K562 (cell line): ENCODE results near the gene GARNL3. TPM values are rescaled to one million over a fixed set of nuclear protein-coding genes. Genes with fewer than 3 reads are reported as not detected.

Experiments used
- ATAC-seq: fragments of 200-7000 bp; cut with Tn5 transposase; 3 replicates; pipeline ENCODE4 v1.9.1; 2020; ENCODE audit warnings: moderate library complexity
- BruUV-seq: library from RNA; stranded (reverse); fragments of 400-500 nt; replicated peaks from 2 replicates; lab custom pipeline; 2021; lab: Mats Ljungman, UMichigan
- CTCF ChIA-PET: fragments of 300-600 bp; formaldehyde crosslinking; extraction: SDS; loops from one replicate; lab custom pipeline; 2021; ENCODE audit warnings: low intra/inter-chr PET ratio; lab: Yijun Ruan, JAX
- POLR2A ChIA-PET: fragments of 300-600, 350-650 bp; sonication (Branson Sonifier 250); formaldehyde crosslinking; extraction: SDS; loops from one replicate; lab custom pipeline; 2021; ENCODE audit warnings: antibody characterized with exemption, inconsistent platforms; lab: Yijun Ruan, JAX
- DNase-seq, 4 experiments: peaks; one replicate each; pipeline versions ENCODE4 v3.0.0 to v3.0.0-alpha.2; 2011 to 2018; ENCODE audit warnings: low spot score in 3 of 4, mixed read lengths in 3 of 4; ENCODE audit errors: extremely low read depth in 1 of 4
- FAIRE-seq: peaks from 2 replicates; lab custom pipeline; 2011; peaks lifted over from hg19 to GRCh38; lab: Jason Lieb, UNC
- H2AFZ ChIP-seq: 2 replicates; pipeline ENCODE4 v1.6.0; 2011; ENCODE audit warnings: low read depth, low read length, control low read depth, inconsistent platforms
- H3K27ac ChIP-seq: fragments of 200-600 bp; 3 replicates; pipeline ENCODE4 v1.8.0; 2011; ENCODE audit warnings: low read depth, mild to moderate bottlenecking, control low read depth, inconsistent platforms, low read length, moderate library complexity, mixed read lengths; ENCODE audit errors: extremely low read depth
- H3K27me3 ChIP-seq, 2 experiments: fragments of 300-600 bp in 1 of 2; 2 replicates in 1 of 2; 3 replicates in 1 of 2; pipeline versions ENCODE4 v1.6.0 to v1.8.0; 2011; ENCODE audit warnings: inconsistent platforms in 2 of 2, low read length in 2 of 2, mild to moderate bottlenecking in 1 of 2, mixed read lengths in 1 of 2, moderate library complexity in 1 of 2; ENCODE audit not compliant: control insufficient read depth in 2 of 2, insufficient read depth in 2 of 2
- H3K36me3 ChIP-seq: fragments of 300-600 bp; 3 replicates; pipeline ENCODE4 v1.8.0; 2011; ENCODE audit warnings: mild to moderate bottlenecking, low read length, inconsistent platforms; ENCODE audit not compliant: control insufficient read depth, insufficient read depth
- H3K4me1 ChIP-seq, 2 experiments: fragments of 200-600 bp in 1 of 2; replicated peaks in 1 of 2; 2 replicates in 1 of 2; 3 replicates in 1 of 2; pipeline versions ENCODE4 v1.5.1 to v1.8.0; 2011; ENCODE audit warnings: inconsistent platforms in 2 of 2, low read length in 2 of 2, mild to moderate bottlenecking in 1 of 2, mixed read lengths in 1 of 2, moderate library complexity in 1 of 2; ENCODE audit not compliant: control insufficient read depth in 2 of 2, insufficient read depth in 2 of 2
- H3K4me2 ChIP-seq: 2 replicates; pipeline ENCODE4 v1.6.1; 2011; ENCODE audit warnings: low read length, control low read depth, inconsistent platforms, mixed read lengths; ENCODE audit not compliant: insufficient read depth
- H3K4me3 ChIP-seq: fragments of 200-600 bp; sonication (generic), shearing (Covaris generic); 2 replicates; pipeline ENCODE4 v1.5.1; 2016; ENCODE audit warnings: control low read depth, inconsistent platforms
- H3K79me2 ChIP-seq: fragments of 200-600 bp; 3 replicates; pipeline ENCODE4 v1.8.0; 2011; ENCODE audit warnings: low read length, inconsistent platforms; ENCODE audit not compliant: control insufficient read depth, insufficient read depth
- H3K9ac ChIP-seq, 2 experiments: 2 replicates each; pipeline versions ENCODE4 v1.6.0 to v1.6.1; 2011; ENCODE audit warnings: low read depth in 2 of 2, low read length in 2 of 2, control low read depth in 1 of 2, inconsistent platforms in 1 of 2, mild to moderate bottlenecking in 1 of 2, mixed read lengths in 1 of 2; ENCODE audit not compliant: insufficient read depth in 1 of 2
- H3K9me1 ChIP-seq: one replicate; pipeline ENCODE4 v1.6.0; 2011; ENCODE audit warnings: inconsistent platforms, mild to moderate bottlenecking, low read length, moderate library complexity; ENCODE audit not compliant: control insufficient read depth, insufficient read depth
- H3K9me3 ChIP-seq: replicated peaks from 2 replicates; pipeline ENCODE4 v1.5.1; 2011; ENCODE audit warnings: low read depth, low read length, inconsistent platforms; ENCODE audit not compliant: control insufficient read depth, insufficient read depth
- H4K20me1 ChIP-seq: replicated peaks from 2 replicates; pipeline ENCODE4 v1.6.1; 2011; ENCODE audit warnings: low read length, inconsistent platforms, mixed read lengths; ENCODE audit not compliant: control insufficient read depth, insufficient read depth
- DLX4 ChIP-seq: fragments of 250-450 bp; sonication (Bioruptor Pico); IDR thresholded peaks from 2 replicates; pipeline ENCODE4 v1.6.1; 2021; ENCODE audit warnings: mild to moderate bottlenecking
- ETV6 ChIP-seq, 3 experiments: fragments of 150-350 bp in 1 of 3; sonication (generic) in 1 of 3; formaldehyde crosslinking in 1 of 3; IDR thresholded peaks; 2 replicates each; pipeline versions ENCODE4 v1.6.1 to v1.8.0; 2014 to 2022; ENCODE audit warnings: borderline replicate concordance in 2 of 3, low read depth in 2 of 3, antibody characterized with exemption in 1 of 3, low read length in 1 of 3, mild to moderate bottlenecking in 1 of 3, missing genetic modification reagents in 1 of 3
- KDM4B ChIP-seq, 2 experiments: fragments of 450-650 bp in 1 of 2; sonication (generic) in 1 of 2; IDR thresholded peaks; 2 replicates each; pipeline ENCODE4 v1.6.1; 2016 to 2017; ENCODE audit warnings: borderline replicate concordance in 2 of 2, antibody characterized with exemption in 1 of 2, low read depth in 1 of 2, mild to moderate bottlenecking in 1 of 2
- NCOA6 ChIP-seq: fragments of 450-650 bp; IDR thresholded peaks from 2 replicates; pipeline ENCODE4 v1.6.1; 2017; ENCODE audit warnings: mild to moderate bottlenecking
- RAD21 ChIP-seq, 2 experiments: fragments of 250-450 bp in 1 of 2; fragments of 450-650 bp in 1 of 2; sonication (Bioruptor Pico) in 1 of 2; formaldehyde crosslinking in 1 of 2; IDR thresholded peaks in 1 of 2; conservative IDR thresholded peaks in 1 of 2; 2 replicates each; pipeline versions ENCODE4 v1.4.0 to v1.8.0; 2020 to 2022; ENCODE audit warnings: mild to moderate bottlenecking in 2 of 2, moderate library complexity in 1 of 2
- TSHZ1 ChIP-seq: fragments of 250-450 bp; sonication (Bioruptor Pico); IDR thresholded peaks from 2 replicates; pipeline ENCODE4 v1.4.0; 2020; ENCODE audit warnings: mild to moderate bottlenecking, moderate library complexity
- ZZZ3 ChIP-seq: fragments of 450-650 bp; IDR thresholded peaks from 2 replicates; pipeline ENCODE4 v1.6.1; 2016; ENCODE audit warnings: antibody characterized with exemption, mild to moderate bottlenecking, moderate library complexity
- WGBS: fragments of 100-300 bp; shearing (Covaris generic); methylation state at CpG from one replicate; pipeline ENCODE4 v1.1.6; 2016; ENCODE audit warnings: low coverage, mixed read lengths; ENCODE audit not compliant: insufficient coverage; ENCODE audit errors: missing lambda C conversion rate; 5-methylcytosine and 5-hydroxymethylcytosine counted together
- in situ Hi-C: fragments of 300-500 bp; cut with MboI; formaldehyde crosslinking; loops from 4 replicates; pipeline ENCODE4 v1.15.0; 2018; ENCODE audit warnings: inconsistent platforms, mixed read lengths
- intact Hi-C: fragments of 100-400 bp; cut with micrococcal nuclease; formaldehyde crosslinking; loops from 2 replicates; pipeline ENCODE4 v1.14.2; 2022
- polyA plus RNA-seq, 8 experiments: library from polyadenylated mRNA; depleted of rRNA in 4 of 8; stranded (reverse) in 5 of 8; unstranded in 3 of 8; fragments of >200 nt; fragmentation: Nextera tagmentation in 2 of 8; fragmentation: Illumina TruSeq in 1 of 8; extraction: Ambion mirVana in 2 of 8; extraction: Trizol in 1 of 8; gene quantifications; 2 replicates each; pipeline versions ENCODE4 v1.2.1 to v1.2.3, GENCODE V29; 2011 to 2014; ENCODE audit warnings: inconsistent platforms in 1 of 8, missing spikeins in 1 of 8
- total RNA-seq, 7 experiments: library from RNA; depleted of rRNA in 6 of 7; stranded (reverse); fragments of >200 nt in 6 of 7; fragmentation: Illumina TruSeq in 2 of 7; extraction: Trizol in 2 of 7; gene quantifications; 2 replicates each; pipeline versions ENCODE4 v1.2.1 to v1.2.3, GENCODE V29; 2011 to 2021; ENCODE audit warnings: low replicate concordance in 1 of 7
- TF ChIP-seq, protein P1 (sequence below): fragments of 250-450 bp; sonication (Bioruptor Pico); IDR thresholded peaks from 2 replicates; pipeline ENCODE4 v1.5.0; 2021; ENCODE audit warnings: mild to moderate bottlenecking, borderline replicate concordance

GARNL3 gene
- total and polyA plus RNA-seq, 9 of the 15 experiments (the other 6 are each of a cell fraction or from before 2014, with no cell fraction given) = 0.35 to 2.7 (median 1.6) TPM

GRCh38 chr9:127314911-127315310 is 50.3 kb downstream of the GARNL3 start:
- H2AFZ ChIP-seq = no peak overlapping the region
- no peak for ATAC-seq
- H3K9ac ChIP-seq = no peak overlapping the region
- in situ Hi-C loops = no loop called here
- CTCF ChIA-PET = no interaction called here
- BruUV-seq = no TSS peak
- no peaks in the 10 kb centered on the region for H3K4me1 ChIP-seq
- no peak for TF ChIP-seq ETV6 (IDR thresholded peaks at IDR 0.05; ENCODE audit: borderline replicate concordance in 1 of 2, low read depth in 2 of 2, low read length in 1 of 2)
- no peak for TF ChIP-seq ETV6 (CRISPR knock-in tag; IDR thresholded peaks at IDR 0.05; ENCODE audit: borderline replicate concordance)
- TF ChIP-seq ZZZ3 = no peak
- no peak for TF ChIP-seq KDM4B (IDR thresholded peaks at IDR 0.05; ENCODE audit: borderline replicate concordance in 2 of 2, low read depth in 1 of 2)
- no peak for TF ChIP-seq NCOA6
- TF ChIP-seq, protein P1, sequence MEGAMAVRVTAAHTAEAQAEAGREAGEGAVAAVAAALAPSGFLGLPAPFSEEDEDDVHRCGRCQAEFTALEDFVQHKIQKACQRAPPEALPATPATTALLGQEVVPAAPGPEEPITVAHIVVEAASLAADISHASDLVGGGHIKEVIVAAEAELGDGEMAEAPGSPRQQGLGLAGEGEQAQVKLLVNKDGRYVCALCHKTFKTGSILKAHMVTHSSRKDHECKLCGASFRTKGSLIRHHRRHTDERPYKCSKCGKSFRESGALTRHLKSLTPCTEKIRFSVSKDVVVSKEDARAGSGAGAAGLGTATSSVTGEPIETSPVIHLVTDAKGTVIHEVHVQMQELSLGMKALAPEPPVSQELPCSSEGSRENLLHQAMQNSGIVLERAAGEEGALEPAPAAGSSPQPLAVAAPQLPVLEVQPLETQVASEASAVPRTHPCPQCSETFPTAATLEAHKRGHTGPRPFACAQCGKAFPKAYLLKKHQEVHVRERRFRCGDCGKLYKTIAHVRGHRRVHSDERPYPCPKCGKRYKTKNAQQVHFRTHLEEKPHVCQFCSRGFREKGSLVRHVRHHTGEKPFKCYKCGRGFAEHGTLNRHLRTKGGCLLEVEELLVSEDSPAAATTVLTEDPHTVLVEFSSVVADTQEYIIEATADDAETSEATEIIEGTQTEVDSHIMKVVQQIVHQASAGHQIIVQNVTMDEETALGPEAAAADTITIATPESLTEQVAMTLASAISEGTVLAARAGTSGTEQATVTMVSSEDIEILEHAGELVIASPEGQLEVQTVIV (CRISPR knock-in tag) = no peak
- no peak for TF ChIP-seq RAD21 (CRISPR knock-in tag; conservative IDR thresholded peaks at IDR 0.05 in 1 of 2, IDR thresholded peaks at IDR 0.05 in 1 of 2)
- TF ChIP-seq DLX4 (CRISPR knock-in tag) = no peak
- no peak for TF ChIP-seq TSHZ1
- TF ChIP-seq, all 486 proteins: peak for 0
- no peaks in the 10 kb centered on the region for H3K9me1 ChIP-seq
- no peaks in the 10 kb centered on the region for H3K36me3 ChIP-seq
- FAIRE-seq = no peak
- no peak overlapping the region for H3K4me3 ChIP-seq
- H3K27me3 ChIP-seq = peaks cover 3 to 4% of the 10 kb centered on the region in 2 experiments; a peak in 2 of 5 replicates
- H3K79me2 ChIP-seq = no peaks in the 10 kb centered on the region
- 28% methylated on average over 2 of the region's 2 CpGs for WGBS
- no peak overlapping the region for H3K27ac ChIP-seq
- intact Hi-C loops = loop anchor here (5.0 kb wide), 2 partner anchors 47 to 272 kb away; no protein-coding TSS in a partner anchor
- POLR2A ChIA-PET = interaction anchor here (1.0 kb wide), 1 partner anchor 13 kb away, joined by 3 read pairs; no protein-coding TSS in a partner anchor
- no peaks in the 10 kb centered on the region for H4K20me1 ChIP-seq
- no peak for DNase-seq
- H3K9me3 ChIP-seq = no peaks in the 10 kb centered on the region
- no peak overlapping the region for H3K4me2 ChIP-seq
